ELR (cell line): ENCODE data around the gene ARFIP2.
A peak's percentile ranks its signal among the peaks of the same experiment; 100 is the strongest.
"Not testable (repeated sequence)": the region's sequence is repeated elsewhere in the genome, so short reads cannot be mapped to it uniquely, and the experiment has no call there.

Experiments used
- DNase-seq: peaks from one replicate; pipeline ENCODE4 v3.0.0-alpha.2; 2015; ENCODE audit warnings: low read depth

The ARFIP2 gene, protein sequence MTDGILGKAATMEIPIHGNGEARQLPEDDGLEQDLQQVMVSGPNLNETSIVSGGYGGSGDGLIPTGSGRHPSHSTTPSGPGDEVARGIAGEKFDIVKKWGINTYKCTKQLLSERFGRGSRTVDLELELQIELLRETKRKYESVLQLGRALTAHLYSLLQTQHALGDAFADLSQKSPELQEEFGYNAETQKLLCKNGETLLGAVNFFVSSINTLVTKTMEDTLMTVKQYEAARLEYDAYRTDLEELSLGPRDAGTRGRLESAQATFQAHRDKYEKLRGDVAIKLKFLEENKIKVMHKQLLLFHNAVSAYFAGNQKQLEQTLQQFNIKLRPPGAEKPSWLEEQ

DNA sequence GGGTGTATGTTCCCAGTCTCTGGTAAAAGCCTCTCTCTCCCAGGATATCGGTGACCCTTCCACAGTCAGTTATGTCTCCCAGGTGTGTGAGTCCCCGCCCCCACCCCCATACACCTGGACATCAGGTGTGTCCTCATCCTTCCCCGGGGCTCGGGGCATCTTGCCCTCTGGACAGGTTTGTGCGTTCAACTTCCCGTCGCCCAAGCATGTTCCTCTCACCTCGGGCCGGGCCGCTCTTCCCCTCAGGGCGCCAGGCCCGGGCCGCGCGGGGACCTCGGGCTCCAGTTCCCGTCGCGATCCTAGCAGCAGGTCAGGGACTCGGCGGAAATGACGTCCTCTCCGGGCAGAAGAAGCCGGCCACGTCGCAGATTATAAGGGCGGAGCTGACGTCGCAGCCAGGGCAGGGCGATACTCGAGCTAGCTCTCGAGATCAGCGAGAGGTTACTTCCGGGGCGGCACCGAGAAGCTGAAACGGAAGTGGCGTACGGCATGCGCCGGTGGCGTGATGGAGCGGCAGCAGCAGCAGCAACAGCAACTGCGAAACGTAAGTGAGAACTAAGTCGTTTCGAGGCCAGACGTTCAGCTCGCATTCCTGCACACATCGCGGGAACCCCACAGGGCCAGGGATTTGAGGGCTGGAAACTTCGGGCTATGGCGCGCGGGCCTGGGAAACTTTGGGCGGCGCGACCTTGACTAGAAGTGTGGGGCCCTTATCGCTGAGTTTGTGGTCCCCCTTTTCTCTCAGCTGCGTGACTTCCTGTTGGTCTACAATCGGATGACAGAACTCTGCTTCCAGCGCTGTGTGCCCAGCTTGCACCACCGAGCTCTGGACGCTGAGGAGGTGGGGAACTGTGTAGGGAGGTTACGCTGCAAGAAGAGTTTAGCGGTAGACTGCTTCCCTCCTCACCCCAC lies at the start of gene ARFIP2, which contains the start of gene TIMM10B:
Gene ARFIP2, minus strand, starts transcription at position 320 of the 912 bp plus-strand sequence. CDS start 910 bp downstream, outside the sequence.
Gene TIMM10B, plus strand, starts transcription at position 490 of the 912 bp plus-strand sequence. Its CDS starts 16 bp downstream, at position 506.
- DNase-seq: peak; percentile 98

DNA sequence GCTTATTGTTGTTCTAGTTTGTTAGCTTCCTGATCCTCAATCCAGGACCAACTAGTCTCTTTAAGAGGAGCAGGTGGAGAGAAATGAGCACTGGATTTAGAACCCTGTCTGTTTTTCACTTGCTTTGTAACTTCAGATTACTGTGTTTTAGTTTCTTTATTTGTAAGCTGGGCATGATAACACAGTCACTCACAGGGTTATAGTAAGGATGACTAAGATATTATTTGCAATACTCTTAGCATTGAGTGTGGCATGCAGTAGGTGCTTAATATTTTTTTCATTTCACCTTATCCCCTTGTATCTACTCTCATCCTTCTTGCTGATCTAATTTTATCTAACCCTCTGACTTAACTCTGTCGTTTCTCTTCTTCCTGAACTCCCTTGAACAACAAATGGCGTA lies 49.7 kb upstream of the ARFIP2 start:
- DNase-seq: peak; percentile 9

DNA sequence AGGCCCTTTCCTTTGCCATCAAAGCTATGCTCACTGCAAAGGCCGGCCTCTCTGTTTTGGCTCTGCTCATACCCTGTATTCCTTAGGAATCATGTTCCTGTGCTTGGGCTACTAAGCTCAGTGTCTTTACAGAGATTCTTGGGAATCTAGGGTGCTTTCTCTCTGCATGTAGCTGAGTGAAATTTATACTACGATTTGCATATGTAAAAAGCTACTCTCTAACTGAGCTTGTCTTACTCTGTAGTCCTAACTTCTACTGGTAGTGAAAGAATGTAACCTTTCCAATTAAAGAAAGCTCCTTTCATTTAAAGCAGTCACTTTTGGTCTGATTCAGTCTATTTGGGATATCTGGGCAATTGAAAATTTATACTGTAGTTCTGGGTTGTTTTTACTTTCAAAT lies 48.1 kb upstream of the ARFIP2 start:
- DNase-seq: no peak

DNA sequence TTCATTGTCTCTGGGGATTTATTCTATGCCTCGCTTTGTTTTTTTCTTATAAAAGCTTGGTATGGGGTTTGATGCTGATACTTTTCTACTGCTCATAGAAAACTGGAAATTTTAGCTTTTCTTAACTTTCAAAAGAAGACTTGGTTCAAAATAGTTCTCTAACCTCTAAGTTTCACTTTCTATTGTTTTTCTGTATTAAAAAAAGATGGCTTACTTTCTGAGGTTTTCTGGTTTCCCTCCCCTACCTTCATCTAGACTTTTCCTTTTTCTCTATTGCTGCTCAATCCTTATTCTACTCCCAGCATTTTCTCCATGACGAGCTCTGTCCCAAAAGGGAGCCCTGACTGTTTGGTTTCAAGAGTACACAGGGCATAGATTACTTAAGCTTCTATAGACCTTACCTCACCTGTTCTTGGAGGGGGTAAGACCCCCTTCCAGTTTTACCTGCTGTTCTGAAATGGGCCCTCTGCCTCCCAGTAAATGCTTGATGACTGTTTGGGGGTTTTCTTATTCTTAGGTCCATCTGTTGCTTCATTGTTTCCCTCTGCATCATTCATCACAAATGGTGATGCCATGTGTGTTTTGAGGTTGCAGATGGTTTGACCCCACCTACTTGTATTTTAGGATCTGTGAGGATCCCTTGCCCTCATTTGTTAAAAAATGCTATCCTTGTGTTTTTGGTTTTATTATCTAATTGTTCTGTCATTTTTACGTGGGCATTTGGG lies 45.4 kb upstream of the ARFIP2 start:
- no peak for DNase-seq

DNA sequence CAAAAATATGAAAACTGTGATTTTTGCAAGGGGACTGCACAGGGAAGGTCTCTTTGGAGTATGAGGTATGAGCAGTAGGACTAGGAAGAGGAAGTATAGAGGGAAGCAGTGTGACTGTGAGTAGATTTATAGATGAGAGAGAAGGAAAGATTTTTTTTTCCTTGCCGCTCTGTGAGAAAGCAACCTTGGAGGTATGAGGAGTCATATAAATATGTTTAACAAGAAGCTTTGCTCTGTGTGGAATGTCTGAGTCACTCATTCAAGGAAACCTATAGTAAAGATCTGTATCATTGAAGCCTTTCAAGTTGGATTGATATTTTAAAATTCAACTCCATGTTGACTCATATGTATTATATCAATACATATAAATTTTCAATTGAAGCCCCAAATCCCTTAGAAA lies 42.1 kb upstream of the ARFIP2 start:
- peak; percentile 96 for DNase-seq

DNA sequence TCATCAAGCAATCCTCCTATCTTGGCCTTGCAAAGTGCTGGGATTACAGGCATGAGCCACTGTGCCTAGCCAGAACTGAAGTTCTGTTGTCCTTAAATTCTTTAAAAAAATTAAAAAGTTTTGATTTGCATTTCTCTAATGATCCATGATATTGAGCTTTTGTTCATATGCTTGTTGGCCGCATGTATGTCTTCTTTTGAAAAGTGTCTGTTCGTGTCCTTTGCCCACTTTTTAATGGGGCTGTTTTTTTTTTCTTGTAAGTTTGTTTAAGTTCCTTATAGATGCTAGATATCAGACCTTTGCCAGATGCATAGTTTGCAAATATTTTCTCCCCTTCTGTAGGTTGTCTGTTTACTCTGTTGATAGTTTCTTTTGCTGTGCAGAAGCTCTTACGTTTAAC lies 40.8 kb upstream of the ARFIP2 start:
- DNase-seq: not testable (repeated sequence)

DNA sequence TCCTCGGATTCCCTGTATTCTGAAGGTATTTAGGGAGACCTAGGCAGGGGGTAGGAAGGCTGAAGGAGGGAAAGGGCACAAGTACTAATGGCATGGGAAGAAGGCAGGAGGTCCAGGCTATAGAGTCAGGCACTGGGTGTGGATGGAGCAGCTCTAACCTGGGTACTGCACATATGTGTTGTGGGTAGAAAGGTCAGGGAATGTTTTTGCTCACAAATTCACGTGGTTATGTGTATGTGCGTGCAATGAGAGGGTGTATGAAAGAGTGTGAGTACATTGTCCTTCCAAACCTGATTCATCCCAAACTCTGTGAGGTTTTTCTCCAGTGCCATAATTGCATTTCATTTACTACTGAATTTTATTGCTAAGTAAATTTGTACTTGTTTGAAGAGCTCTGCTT lies 39.1 kb upstream of the ARFIP2 start:
- no peak for DNase-seq

DNA sequence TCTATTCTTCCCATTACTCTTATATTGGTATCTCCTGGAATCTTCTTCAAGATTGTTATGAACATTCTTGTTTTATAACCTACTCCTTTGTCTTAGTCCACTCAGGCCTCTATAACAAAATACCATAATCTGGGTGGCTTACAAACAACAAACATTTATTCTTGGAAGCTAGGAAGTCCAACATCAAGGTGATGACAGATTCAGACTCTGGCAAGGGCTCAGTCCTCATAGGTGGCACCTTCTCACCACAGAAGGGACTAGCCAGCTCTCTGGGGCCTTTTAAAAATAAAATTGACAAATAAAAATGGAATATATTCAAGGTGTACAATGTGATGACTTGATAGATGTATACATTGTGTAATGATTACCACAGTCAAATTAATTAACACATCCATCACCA lies 35.7 kb upstream of the ARFIP2 start:
- no peak for DNase-seq

DNA sequence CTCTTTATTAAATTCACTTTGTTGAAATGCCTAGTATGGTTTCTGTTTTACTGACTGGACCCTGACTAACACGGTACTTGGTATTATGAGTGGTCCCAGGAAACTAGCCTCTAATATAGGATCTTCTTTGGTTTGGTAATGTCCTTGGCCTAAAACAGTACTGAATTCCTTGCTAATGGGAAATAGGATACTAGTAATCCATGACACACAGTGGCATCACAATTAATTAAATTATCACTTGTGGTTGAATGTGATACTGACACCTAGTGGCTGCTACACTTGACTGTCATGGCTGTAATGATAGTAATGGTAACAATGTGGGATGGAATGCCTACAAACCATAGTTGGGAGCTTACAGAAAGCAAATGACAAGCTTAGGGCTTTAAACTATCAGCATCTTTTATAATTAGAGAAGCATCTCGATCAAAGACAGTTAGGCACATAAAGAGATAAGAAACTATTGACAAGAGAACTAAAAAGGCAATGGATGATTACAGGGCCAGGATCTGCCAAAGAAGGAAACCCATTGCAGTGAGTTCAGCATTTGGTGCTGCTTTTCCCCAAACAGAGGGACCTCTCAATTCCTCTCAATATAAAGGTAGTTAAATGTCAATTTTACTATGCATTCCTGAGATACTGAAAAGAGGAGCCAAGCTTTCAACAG lies 24.6 kb upstream of the ARFIP2 start:
- DNase-seq: peak; percentile 88

DNA sequence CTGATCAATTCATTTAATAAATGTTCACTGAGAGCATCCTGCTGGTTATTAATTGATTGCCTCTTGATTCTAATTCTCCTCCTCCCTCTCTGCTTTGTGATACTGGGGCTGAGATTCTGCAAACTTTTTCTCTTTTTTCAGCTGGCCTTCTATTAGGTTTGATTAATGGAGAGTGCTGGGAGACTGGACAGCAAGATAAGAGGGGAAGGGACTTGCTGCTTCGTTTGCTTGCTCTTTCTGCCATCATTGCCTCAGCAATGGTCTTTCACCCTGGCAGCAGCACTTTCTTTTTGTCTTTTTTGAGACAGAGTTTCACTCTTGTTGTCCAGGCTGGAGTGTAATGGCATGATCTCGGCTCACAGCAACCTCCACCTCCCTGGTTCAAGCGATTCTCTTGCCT lies 23.0 kb upstream of the ARFIP2 start:
- DNase-seq: no peak

DNA sequence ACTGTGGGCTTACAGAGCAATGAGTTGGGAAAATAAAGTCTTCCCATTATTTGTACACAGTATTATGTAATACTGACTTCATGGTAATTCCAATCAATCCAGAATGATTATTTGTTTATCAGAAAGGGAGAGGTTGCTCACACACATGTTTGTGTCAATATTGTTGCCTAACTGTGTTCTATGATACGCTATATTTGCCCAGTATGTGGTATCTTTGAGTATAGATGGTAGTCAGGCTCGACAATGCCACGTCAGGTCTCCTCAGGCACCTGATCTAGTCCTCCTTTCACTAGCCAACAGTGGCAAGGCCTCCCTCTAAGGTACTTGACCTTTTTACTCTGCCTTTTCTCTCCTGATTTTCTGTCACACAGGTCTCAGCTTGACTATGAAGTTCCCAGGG lies 21.3 kb upstream of the ARFIP2 start:
- DNase-seq: no peak

DNA sequence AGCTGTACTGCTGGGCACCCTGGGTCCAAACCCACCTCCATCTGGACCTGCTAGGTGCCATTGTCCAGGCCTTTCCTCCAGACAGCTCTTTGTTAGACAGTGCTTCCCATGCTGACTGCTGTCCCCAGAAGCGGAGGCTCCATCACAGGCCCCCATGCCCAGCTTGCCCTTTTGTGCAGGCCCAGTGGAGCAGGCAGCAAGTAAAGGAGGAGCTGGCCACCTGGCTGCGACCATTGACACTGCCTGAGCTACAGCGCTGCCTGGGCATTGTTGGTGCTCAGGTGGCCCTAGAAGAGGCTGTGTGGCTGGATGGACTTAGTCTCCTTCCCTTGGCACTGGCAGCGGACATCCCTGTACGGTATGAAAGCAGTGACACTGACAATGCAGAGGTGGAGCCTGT lies 17.4 kb upstream of the ARFIP2 start:
- DNase-seq: no peak

DNA sequence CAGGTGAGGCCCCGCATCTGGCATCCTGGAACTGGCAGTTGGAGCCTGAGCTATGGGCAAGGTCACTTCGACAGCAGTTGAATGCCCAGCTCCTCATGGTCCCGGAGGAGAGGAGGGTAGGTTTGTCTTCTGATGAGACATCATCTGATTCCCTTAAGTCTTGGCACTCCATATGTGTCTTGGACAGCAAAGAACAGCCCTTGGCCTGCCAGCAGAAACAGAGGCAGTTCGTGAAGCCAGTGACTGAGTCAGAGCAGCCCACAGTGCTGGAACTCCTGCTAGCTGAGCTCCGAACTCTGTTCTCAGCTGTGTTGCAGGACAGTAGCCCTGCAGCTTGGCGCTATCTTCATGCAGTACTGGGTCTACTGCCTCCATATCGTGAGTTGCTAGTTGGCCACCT lies 17.0 kb upstream of the ARFIP2 start:
- no peak for DNase-seq

DNA sequence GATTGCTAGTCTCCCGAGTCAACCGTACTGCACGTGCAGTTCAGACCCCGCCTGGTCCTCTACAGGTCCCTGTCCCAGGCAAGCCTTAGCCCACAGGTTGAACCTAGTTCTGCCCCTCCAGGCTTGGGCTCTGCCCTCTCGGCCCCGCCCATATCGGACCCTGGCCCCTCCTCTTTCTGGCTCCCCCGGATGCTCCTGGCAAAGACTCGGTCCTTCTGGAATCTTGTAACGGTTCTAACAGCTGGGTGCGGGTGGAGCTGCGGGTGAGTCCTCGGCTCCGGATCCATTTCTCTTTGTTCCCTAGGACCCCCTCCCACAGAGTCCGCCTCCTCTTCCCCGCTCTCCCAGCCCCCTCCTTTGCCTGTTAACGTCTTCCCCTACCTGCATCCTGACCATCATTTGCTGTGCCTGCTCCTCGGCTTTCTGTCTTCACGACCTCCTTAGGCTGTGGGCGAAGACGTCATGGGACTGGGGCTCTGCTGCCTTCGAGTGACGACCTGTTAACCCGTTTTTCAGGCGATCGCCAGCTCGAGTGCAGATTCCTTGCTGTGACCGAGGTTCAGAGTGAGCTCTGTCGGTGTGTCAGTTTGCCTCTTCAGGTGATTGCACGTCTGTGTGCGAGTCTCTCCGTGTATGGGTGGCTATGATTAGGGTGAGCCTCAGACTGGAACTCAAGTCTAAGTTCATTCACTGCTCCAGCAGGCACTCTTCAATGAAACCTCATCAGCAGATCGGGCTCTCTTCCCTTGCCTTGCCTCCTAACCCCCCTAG lies 16.1 kb upstream of the ARFIP2 start, which contains the start of gene DNHD1:
Gene DNHD1, plus strand, starts transcription at position 212 of the 771 bp plus-strand sequence. CDS start 936 bp downstream, outside the sequence.
- no peak for DNase-seq

DNA sequence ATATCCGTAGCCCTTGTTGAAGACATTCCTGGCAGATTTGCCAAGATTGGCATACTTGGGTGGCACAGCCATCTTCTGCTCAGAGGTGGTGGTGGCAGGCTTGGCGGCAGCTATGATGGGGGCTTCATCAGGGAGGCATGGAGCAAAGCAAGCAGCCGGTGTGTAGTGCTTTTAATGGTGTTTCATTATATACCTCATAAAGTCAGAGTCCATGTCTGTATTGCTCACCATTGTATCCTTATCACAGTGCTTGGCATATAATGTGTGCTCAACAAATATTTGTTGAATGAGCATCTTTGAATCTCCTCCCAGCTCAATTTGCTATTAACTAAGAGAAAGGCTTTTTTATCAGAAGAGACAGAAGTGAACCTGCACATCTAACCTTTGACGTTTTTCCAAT lies 8.2 kb upstream of the ARFIP2 start:
- no peak for DNase-seq

DNA sequence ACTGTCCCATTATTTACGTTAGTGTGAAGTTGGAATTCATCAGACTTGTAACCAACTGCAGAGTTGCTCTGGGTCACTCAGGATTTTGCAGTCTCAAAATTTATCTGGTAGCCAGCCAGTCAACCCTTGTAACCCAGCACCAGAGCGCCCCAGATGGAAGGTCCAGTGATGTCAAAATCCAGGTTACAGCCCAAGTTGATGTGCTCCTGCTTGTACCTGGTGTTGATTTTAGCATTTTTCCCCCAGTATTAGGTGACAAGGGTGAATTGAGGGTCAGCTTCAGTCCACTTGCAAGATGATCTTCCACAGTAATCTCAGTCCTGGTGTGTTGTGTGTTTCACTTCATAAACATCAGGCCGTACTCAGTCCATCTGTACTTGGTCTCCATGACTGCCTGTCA lies 7.7 kb upstream of the ARFIP2 start:
- DNase-seq: no peak

DNA sequence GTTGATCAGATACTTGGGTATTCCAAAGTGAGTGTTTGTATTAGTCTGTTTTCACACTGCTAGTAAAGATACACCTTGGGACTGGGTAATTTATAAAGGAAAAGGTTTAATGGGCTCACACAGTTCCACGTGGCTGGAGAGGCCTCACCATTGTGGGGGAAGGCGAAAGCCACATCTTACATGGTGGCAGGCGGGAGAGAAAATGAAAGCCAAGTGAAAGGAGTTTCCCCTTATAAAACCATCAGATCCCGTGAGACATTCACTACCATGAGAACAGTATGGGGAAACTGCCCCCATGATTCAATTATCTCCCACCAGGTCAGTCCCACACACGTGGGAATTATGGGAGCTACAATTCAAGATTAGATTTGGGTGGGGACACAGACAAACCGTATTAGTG lies 7.2 kb upstream of the ARFIP2 start:
- DNase-seq: no peak

DNA sequence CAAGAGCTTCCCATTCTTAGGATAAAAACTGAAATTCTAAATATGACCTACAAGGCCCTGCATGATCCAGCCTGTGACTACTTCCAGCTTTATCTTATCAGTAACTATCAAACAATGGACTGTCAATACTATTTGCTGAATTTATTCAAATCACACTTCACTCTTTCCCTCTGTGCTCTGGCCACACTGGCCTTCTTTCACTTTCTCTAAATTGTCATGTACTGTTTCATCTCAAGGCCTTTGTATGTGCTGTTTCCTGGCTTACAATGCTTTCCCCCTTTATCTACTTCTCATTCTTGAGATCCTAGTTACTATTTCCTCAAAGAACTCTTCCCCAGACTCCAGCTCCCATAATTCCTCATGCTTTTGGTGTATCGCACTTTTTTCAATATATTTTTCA lies 5.8 kb upstream of the ARFIP2 start:
- no peak for DNase-seq

DNA sequence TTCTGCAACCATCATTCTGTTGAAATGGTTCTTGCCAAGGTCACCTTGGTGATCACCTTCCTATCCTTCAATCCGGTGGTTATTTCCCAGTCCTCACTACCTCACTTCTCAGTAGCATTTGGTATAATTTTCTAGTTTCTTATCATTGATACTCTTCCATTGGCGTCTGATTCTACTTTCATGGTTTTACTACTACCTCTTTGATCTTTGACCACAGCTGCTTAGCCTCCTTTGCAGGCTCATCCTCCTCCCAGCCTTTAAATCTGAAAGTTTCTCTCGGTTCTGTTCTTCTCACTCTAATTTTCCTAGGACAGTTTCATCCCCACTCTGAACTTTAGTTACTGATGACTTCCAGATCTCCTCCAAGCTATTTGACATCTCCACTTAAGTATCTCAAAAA lies 5.1 kb upstream of the ARFIP2 start:
- no peak for DNase-seq

DNA sequence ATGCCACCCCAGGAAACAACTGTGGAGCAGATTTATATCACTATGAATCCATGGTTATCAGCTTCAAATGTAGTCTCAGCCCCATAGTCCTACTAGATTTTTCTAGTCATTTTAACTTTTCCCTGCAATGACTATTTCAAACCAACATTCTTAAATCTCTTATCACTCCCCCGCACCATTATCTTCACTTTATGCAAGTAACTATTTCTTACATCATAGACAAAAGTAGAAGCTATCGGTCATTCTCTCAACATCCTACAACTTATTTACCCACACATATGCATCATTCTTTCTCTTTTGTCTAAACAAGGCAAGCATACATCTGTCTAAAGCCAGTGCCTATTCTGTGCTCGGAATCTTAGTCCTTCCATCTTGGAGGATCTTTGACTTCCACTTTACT lies 4.5 kb upstream of the ARFIP2 start:
- no peak for DNase-seq

DNA sequence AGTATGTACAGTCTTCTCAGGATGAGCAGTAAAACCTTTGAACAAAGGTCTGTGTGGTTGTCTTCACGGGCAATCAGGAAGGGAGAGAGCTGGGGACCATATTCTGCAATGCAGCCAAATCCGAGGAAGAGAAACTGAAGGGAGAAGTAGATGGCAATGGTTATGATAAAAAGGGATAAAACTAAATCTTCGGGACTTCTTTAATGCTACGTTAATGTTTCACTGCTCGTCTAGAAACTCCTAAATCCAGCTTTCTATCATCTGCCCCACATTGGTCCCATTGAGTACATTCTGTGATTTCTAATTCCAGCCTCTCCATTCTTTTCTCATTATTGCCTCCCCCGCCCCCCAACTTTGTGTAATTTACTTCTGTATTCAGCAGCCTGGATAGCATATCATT lies 1.9 kb upstream of the ARFIP2 start:
- no peak for DNase-seq
